Endothelial cell of umbilical vein (primary cell): ENCODE data around the gene TPCN2. TPM values are rescaled to one million over a fixed set of nuclear protein-coding genes. Genes with fewer than 3 reads are reported as not detected.

Experiments used
- BruUV-seq: library from RNA; stranded (reverse); fragments of 400-500 nt; replicated peaks from 2 replicates; lab custom pipeline; 2021; lab: Mats Ljungman, UMichigan
- CTCF ChIA-PET: fragments of 300-600, 350-600 bp; sonication (Branson Sonifier 250); formaldehyde crosslinking; loops from one replicate; lab custom pipeline; 2021; ENCODE audit warnings: antibody characterized with exemption, inconsistent platforms; lab: Charles Lee
- POLR2A ChIA-PET: fragments of 300-600, 350-600 bp; sonication (Branson Sonifier 250); formaldehyde crosslinking; loops from one replicate; lab custom pipeline; 2021; ENCODE audit warnings: antibody characterized with exemption, inconsistent platforms; lab: Charles Lee
- DNase-seq: peaks from one replicate; pipeline ENCODE4 v3.0.0-alpha.2; 2011; ENCODE audit warnings: low read depth, low spot score
- FAIRE-seq: peaks from 2 replicates; lab custom pipeline; 2011; peaks lifted over from hg19 to GRCh38; lab: Jason Lieb, UNC
- H2AFZ ChIP-seq: 2 replicates; pipeline ENCODE4 v1.6.0; 2012; ENCODE audit warnings: low read depth, low read length, control low read depth, inconsistent platforms
- H3K27ac ChIP-seq: 2 replicates; pipeline ENCODE4 v1.5.1; 2011; ENCODE audit warnings: low read depth, mild to moderate bottlenecking, control low read depth, low read length, moderate library complexity; ENCODE audit not compliant: insufficient read depth
- H3K27me3 ChIP-seq, 2 experiments: 2 replicates each; pipeline versions ENCODE4 v1.6.0 to v1.6.1; 2011; ENCODE audit warnings: low read length in 2 of 2, mixed read lengths in 1 of 2; ENCODE audit not compliant: control insufficient read depth in 2 of 2, insufficient read depth in 2 of 2
- H3K36me3 ChIP-seq, 2 experiments: 2 replicates in 1 of 2; 3 replicates in 1 of 2; pipeline ENCODE4 v1.5.1; 2011; ENCODE audit warnings: low read length in 2 of 2, mild to moderate bottlenecking in 1 of 2, moderate library complexity in 1 of 2; ENCODE audit not compliant: control insufficient read depth in 2 of 2, insufficient read depth in 2 of 2; ENCODE audit errors: extremely low read depth in 1 of 2
- H3K4me1 ChIP-seq: 3 replicates; pipeline ENCODE4 v1.5.1; 2011; ENCODE audit warnings: mild to moderate bottlenecking, low read length; ENCODE audit not compliant: control insufficient read depth, insufficient read depth; ENCODE audit errors: extremely low read depth
- H3K4me2 ChIP-seq: 2 replicates; pipeline ENCODE4 v1.6.1; 2011; ENCODE audit warnings: low read length, control low read depth, mixed read lengths; ENCODE audit not compliant: insufficient read depth
- H3K4me3 ChIP-seq, 3 experiments: fragments of 200-600 bp in 1 of 3; sonication (generic), shearing (Covaris generic) in 1 of 3; replicated peaks in 1 of 3; 2 replicates each; pipeline ENCODE4 v1.5.1; 2011 to 2016; ENCODE audit warnings: control low read depth in 3 of 3, low read length in 3 of 3, mild to moderate bottlenecking in 2 of 3, inconsistent platforms in 1 of 3, low read depth in 1 of 3, moderate library complexity in 1 of 3; ENCODE audit not compliant: insufficient read depth in 1 of 3
- H3K79me2 ChIP-seq: 2 replicates; pipeline ENCODE4 v1.6.0; 2012; ENCODE audit warnings: low read length, inconsistent platforms; ENCODE audit not compliant: control insufficient read depth, insufficient read depth
- H3K9ac ChIP-seq: replicated peaks from 2 replicates; pipeline ENCODE3; 2011; ENCODE audit warnings: low read length, control low read depth; ENCODE audit not compliant: insufficient read depth; ENCODE audit errors: extremely low read depth
- H3K9me1 ChIP-seq: replicated peaks from 3 replicates; pipeline ENCODE4 v1.6.0; 2011; ENCODE audit warnings: mild to moderate bottlenecking, low read length; ENCODE audit not compliant: control insufficient read depth, insufficient read depth; ENCODE audit errors: extremely low read depth
- H3K9me3 ChIP-seq: replicated peaks from 2 replicates; pipeline ENCODE4 v1.5.1; 2012; ENCODE audit warnings: low read length, inconsistent platforms; ENCODE audit not compliant: control insufficient read depth, insufficient read depth
- H4K20me1 ChIP-seq: replicated peaks from 2 replicates; pipeline ENCODE3; 2011; ENCODE audit warnings: mild to moderate bottlenecking, low read length; ENCODE audit not compliant: control insufficient read depth, insufficient read depth; ENCODE audit errors: extremely low read depth
- CTCF ChIP-seq, 2 donors: IDR thresholded peaks; 1 replicate in 1 of 2; 2 replicates in 1 of 2; pipeline ENCODE4 v1.5.1; 2011; ENCODE audit warnings: low read length in 2 of 2, mild to moderate bottlenecking in 2 of 2, moderate library complexity in 2 of 2, control low read depth in 1 of 2, inconsistent platforms in 1 of 2, low read depth in 1 of 2; ENCODE audit not compliant: insufficient read depth in 1 of 2; ENCODE audit errors: extremely low read depth in 1 of 2
- EZH2 ChIP-seq: IDR thresholded peaks from 2 replicates; pipeline ENCODE4 v1.6.1; 2012; ENCODE audit warnings: borderline replicate concordance, low read depth, mild to moderate bottlenecking, moderate library complexity, low read length, inconsistent platforms; ENCODE audit not compliant: severe bottlenecking
- FOS ChIP-seq: IDR thresholded peaks from 2 replicates; pipeline ENCODE4 v1.6.1; 2011; ENCODE audit warnings: mild to moderate bottlenecking, low read length, moderate library complexity, borderline replicate concordance; ENCODE audit not compliant: insufficient read depth
- GATA2 ChIP-seq: IDR thresholded peaks from 2 replicates; pipeline ENCODE4 v1.7.0; 2011; ENCODE audit warnings: low read depth, mild to moderate bottlenecking, moderate library complexity, mixed read lengths, low read length; ENCODE audit not compliant: insufficient read length, insufficient read depth
- JUN ChIP-seq: IDR thresholded peaks from 2 replicates; pipeline ENCODE4 v1.6.1; 2011; ENCODE audit warnings: borderline replicate concordance, low read depth; ENCODE audit not compliant: insufficient read length, insufficient read depth
- MAX ChIP-seq: IDR thresholded peaks from 2 replicates; pipeline ENCODE4 v1.6.1; 2011; ENCODE audit not compliant: insufficient read depth, insufficient read length
- MYC ChIP-seq: IDR thresholded peaks from one replicate; pipeline ENCODE4 v1.6.1; 2011; ENCODE audit warnings: mild to moderate bottlenecking, low read depth, low read length
- POLR2A ChIP-seq: IDR thresholded peaks from 2 replicates; pipeline ENCODE4 v1.6.1; 2012; ENCODE audit warnings: low read depth, mild to moderate bottlenecking, control low read depth, low read length
- POLR2AphosphoS5 ChIP-seq: IDR thresholded peaks from 2 replicates; pipeline ENCODE4 v1.6.1; 2012; ENCODE audit warnings: low read depth, mild to moderate bottlenecking, control low read depth, low read length, moderate library complexity; ENCODE audit not compliant: insufficient read depth
- dilution Hi-C: fragments of 300-500 bp; cut with MboI; formaldehyde crosslinking; loops from one replicate; pipeline ENCODE4 v1.15.0; 2019; ENCODE audit warnings: low sequenced_read_pairs; ENCODE audit not compliant: extremely low pct_ligation_motif_present
- intact Hi-C: fragments of 100-400 bp; cut with micrococcal nuclease; formaldehyde crosslinking; loops from one replicate; pipeline ENCODE4 v1.10.0; 2022
- polyA plus RNA-seq, 4 experiments: library from polyadenylated mRNA; depleted of rRNA in 3 of 4; stranded (reverse) in 3 of 4; unstranded in 1 of 4; fragments of >200 nt; gene quantifications; 2 replicates each; pipeline versions ENCODE4 v1.2.1 to v1.2.3, GENCODE V29; 2011 to 2012; ENCODE audit warnings: missing spikeins in 1 of 4
- total RNA-seq: library from RNA; stranded (reverse); gene quantifications from 2 replicates; pipeline ENCODE4 v1.2.3, GENCODE V29; 2021

The TPCN2 gene
- total and polyA plus RNA-seq, 2 donors (not counting 3 experiments of a cell fraction or from before 2014, with no cell fraction given): 10.3 to 13.4 TPM

GRCh38 chr11:69041516-69041915 lies 7.2 kb upstream of the TPCN2 start:
- DNase-seq (no peak), FAIRE-seq (no peak)
- H3K36me3 ChIP-seq: no peaks in the 10 kb centered on the region
- ChIA-PET POLR2A (no interaction called here), CTCF (no interaction called here)
- H3K4me3 ChIP-seq: no peak overlapping the region
- H3K9ac ChIP-seq: no peak overlapping the region
- H3K4me1 ChIP-seq: no peaks in the 10 kb centered on the region
- no peak overlapping the region for H3K4me2 ChIP-seq
- H2AFZ ChIP-seq: no peak overlapping the region
- H3K9me3 ChIP-seq: no peaks in the 10 kb centered on the region
- H3K9me1 ChIP-seq: no peaks in the 10 kb centered on the region
- no peaks in the 10 kb centered on the region for H3K79me2 ChIP-seq
- intact Hi-C loops (no loop called here), dilution Hi-C loops (no loop called here)
- H4K20me1 ChIP-seq: no peaks in the 10 kb centered on the region
- no peak for TF ChIP-seq POLR2AphosphoS5
- no peak for TF ChIP-seq JUN
- no peak for TF ChIP-seq GATA2
- TF ChIP-seq FOS: no peak
- TF ChIP-seq CTCF (IDR thresholded peaks at IDR 0.05; ENCODE audit: extremely low read depth in 1 of 2, insufficient read depth in 1 of 2, low read depth in 1 of 2, low read length in 2 of 2): no peak
- no peak for TF ChIP-seq EZH2
- no peak for TF ChIP-seq MAX
- no peak for TF ChIP-seq POLR2A
- TF ChIP-seq MYC: no peak
- H3K27ac ChIP-seq: no peak overlapping the region
- peaks cover 1 to 5% of the 10 kb centered on the region in 2 experiments for H3K27me3 ChIP-seq
- no TSS peak for BruUV-seq
